Spleen (tissue), 7 donors: Measurements from ENCODE around the gene RHOT2.

Source experiments
- POLR2A ChIP-seq, 3 donors: fragments of 450-650 bp; IDR thresholded peaks; one replicate each; pipeline ENCODE4 v1.5.1; 2017; ENCODE audit warnings: antibody characterized with exemption in 3 of 3, mild to moderate bottlenecking in 1 of 3
- POLR2AphosphoS5 ChIP-seq, 3 donors: sonication (generic); formaldehyde crosslinking; IDR thresholded peaks; one replicate each; pipeline ENCODE4 v1.5.1; 2017; ENCODE audit warnings: antibody characterized with exemption in 3 of 3
- TF ChIP-seq, protein P1 (sequence below), 11 experiments: fragments of 200-600 bp in 7 of 11; fragments of 450-650 bp in 4 of 11; sonication (generic) in 4 of 11; IDR thresholded peaks in 8 of 11; conservative IDR thresholded peaks in 3 of 11; 1 replicate in 7 of 11; 2 replicates in 4 of 11; pipeline versions ENCODE4 v1.4.0 to v1.8.0; 2016 to 2021; ENCODE audit warnings: antibody characterized with exemption in 11 of 11, inconsistent platforms in 4 of 11, mild to moderate bottlenecking in 1 of 11
- donor health status: DM: no; HTN: no; CAD: no; lungs with moderate emphysema.
- donor health status: DM: no; HTN: no; CAD: no.
- donor health status: DM: no; HTN: no; CAD: no.

DNA sequence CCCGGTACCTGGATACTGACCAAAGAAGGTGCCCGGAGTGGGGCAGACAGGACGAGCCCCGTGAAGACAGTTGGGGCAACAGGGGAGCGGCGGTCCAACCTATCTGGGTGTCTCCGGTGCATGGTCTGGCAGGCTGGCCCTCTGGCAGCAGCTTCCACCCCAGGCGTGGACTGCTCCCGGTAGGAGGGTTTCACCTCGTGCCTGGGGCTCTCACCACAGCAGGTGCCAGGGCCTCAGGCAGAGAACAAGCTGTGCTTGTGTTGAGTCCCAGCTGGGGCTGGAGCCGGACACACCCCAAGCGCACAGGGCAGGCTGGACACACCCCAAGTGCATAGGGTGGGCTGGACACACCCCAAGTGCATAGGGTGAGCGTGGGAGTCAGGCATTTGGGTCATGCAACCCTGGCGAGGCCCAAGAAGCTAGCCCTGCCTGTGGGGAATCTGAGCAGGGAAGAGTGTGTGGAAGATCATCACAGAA, 39.2 kb downstream of the RHOT2 start:
- TF ChIP-seq, protein P1, sequence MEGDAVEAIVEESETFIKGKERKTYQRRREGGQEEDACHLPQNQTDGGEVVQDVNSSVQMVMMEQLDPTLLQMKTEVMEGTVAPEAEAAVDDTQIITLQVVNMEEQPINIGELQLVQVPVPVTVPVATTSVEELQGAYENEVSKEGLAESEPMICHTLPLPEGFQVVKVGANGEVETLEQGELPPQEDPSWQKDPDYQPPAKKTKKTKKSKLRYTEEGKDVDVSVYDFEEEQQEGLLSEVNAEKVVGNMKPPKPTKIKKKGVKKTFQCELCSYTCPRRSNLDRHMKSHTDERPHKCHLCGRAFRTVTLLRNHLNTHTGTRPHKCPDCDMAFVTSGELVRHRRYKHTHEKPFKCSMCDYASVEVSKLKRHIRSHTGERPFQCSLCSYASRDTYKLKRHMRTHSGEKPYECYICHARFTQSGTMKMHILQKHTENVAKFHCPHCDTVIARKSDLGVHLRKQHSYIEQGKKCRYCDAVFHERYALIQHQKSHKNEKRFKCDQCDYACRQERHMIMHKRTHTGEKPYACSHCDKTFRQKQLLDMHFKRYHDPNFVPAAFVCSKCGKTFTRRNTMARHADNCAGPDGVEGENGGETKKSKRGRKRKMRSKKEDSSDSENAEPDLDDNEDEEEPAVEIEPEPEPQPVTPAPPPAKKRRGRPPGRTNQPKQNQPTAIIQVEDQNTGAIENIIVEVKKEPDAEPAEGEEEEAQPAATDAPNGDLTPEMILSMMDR (IDR thresholded peaks at IDR 0.05 in 8 of 11, conservative IDR thresholded peaks at IDR 0.05 in 3 of 11): no peak
- TF ChIP-seq POLR2A (IDR thresholded peaks at IDR 0.05) (no peak), POLR2AphosphoS5 (IDR thresholded peaks at IDR 0.05) (no peak)
